ENCODE measurements around the gene GDF2.

GDF2 gene

DNA sequence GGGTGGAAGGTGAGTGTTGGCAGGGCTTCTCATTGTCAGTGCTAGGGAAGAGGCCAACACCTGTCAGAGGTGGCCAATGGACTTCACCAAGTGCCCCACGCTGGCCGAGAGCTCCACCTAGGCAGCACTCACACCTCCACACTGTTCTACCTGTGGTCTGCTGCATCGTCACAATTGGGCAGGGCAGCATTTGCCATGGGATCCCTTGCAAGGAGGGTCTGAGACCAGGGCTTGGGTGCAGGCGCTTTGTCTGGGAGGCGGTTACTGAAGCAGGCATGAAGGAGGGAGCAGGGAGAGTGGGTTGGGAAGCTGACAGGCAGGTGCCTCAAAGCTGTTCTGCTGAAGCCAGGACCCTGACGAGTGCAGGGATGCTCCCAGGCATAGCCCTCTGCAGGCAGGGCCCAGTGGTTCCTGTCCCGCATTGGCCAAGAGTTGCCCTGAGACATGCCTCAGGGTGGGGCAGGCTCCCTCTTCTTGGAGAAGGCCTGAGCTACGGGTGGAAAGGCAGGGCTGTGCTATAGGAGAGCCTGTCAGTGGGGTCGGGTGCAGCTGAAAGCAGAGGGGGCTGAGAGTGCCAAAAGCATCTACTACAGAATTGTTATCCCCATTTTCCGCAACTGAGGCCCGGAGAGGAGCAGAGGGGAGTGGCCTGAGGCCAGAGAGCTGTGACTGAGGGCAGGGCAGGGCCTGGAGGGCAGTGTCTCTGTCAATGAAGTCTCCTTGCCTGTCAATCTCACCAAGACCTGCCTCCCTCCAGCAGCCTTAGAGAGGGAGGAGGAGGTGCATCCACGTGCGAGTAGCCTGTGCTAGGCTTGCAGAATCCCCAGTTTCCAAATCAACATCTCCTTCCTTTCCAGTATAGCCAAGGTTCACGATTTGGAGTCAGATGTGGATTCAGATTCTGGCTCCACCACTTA is 29.9 kb downstream of the GDF2 start:
- Histone ChIP-seq H3K4me2 (ENCODE audit: low read length) (no peak overlapping the region), H3K4me3 (ENCODE audit: low read depth, low read length, poor library complexity, severe bottlenecking) (no peak overlapping the region), H3K27me3 (ENCODE audit: insufficient read depth, low read length) (no peaks in the 10 kb centered on the region), H3K9me3 (ENCODE audit: low read length) (no peaks in the 10 kb centered on the region), H3K9ac (ENCODE audit: low read length) (no peak overlapping the region), H3K9me2 (ENCODE audit: low read depth, low read length) (no peaks in the 10 kb centered on the region), H3K36me3 (ENCODE audit: insufficient read depth, low read length) (no peaks in the 10 kb centered on the region), H3K4me1 (ENCODE audit: insufficient read depth, low read length, severe bottlenecking) (no peaks in the 10 kb centered on the region), H4K20me1 (ENCODE audit: insufficient read depth, low read length) (no peaks in the 10 kb centered on the region), H3K27ac (ENCODE audit: low read depth, low read length, poor library complexity, severe bottlenecking) (no peak overlapping the region), H2AFZ (ENCODE audit: low read length) (no peak overlapping the region), H3K79me2 (ENCODE audit: insufficient read depth, low read length) (no peaks in the 10 kb centered on the region), H3F3A (ENCODE audit: insufficient read depth, low read length) (no peaks in the 10 kb centered on the region)
- TF ChIP-seq, protein P1, sequence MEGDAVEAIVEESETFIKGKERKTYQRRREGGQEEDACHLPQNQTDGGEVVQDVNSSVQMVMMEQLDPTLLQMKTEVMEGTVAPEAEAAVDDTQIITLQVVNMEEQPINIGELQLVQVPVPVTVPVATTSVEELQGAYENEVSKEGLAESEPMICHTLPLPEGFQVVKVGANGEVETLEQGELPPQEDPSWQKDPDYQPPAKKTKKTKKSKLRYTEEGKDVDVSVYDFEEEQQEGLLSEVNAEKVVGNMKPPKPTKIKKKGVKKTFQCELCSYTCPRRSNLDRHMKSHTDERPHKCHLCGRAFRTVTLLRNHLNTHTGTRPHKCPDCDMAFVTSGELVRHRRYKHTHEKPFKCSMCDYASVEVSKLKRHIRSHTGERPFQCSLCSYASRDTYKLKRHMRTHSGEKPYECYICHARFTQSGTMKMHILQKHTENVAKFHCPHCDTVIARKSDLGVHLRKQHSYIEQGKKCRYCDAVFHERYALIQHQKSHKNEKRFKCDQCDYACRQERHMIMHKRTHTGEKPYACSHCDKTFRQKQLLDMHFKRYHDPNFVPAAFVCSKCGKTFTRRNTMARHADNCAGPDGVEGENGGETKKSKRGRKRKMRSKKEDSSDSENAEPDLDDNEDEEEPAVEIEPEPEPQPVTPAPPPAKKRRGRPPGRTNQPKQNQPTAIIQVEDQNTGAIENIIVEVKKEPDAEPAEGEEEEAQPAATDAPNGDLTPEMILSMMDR (IDR thresholded peaks at IDR 0.05; ENCODE audit: low read length): no peak
- no peak for TF ChIP-seq EZH2 (IDR thresholded peaks at IDR 0.05; ENCODE audit: borderline replicate concordance, low read length)

DNA sequence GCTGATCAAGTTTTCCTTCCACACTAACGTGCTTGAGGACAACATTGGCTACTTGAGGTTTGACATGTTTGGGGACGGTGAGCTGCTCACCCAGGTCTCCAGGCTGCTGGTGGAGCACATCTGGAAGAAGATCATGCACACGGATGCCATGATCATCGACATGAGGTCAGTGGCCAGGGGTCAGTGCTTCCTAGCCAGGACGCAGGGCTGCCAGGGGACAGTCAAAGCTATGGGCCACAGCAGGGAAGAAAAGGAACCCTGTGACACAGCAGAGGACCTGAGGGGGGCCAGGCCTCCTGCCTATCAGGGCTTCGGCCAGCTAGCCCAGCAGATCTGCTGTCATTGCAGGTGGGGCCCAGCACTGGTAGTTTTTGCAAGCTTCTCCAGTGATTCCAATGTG is 31.1 kb downstream of the GDF2 start:
- no peaks in the 10 kb centered on the region for H4K20me1 ChIP-seq (ENCODE audit: insufficient read depth, low read length)
- H3K9me3 ChIP-seq (ENCODE audit: low read length): no peaks in the 10 kb centered on the region
- no peak overlapping the region for H3K9ac ChIP-seq (ENCODE audit: low read length)
- H3F3A ChIP-seq (ENCODE audit: insufficient read depth, low read length): no peaks in the 10 kb centered on the region
- TF ChIP-seq, protein P1 (IDR thresholded peaks at IDR 0.05; ENCODE audit: low read length): no peak
- H3K4me2 ChIP-seq (ENCODE audit: low read length): no peak overlapping the region
- no peak overlapping the region for H3K27ac ChIP-seq (ENCODE audit: low read depth, low read length, poor library complexity, severe bottlenecking)
- H3K79me2 ChIP-seq (ENCODE audit: insufficient read depth, low read length): no peaks in the 10 kb centered on the region
- no peaks in the 10 kb centered on the region for H3K9me2 ChIP-seq (ENCODE audit: low read depth, low read length)
- no peak overlapping the region for H3K4me3 ChIP-seq (ENCODE audit: low read depth, low read length, poor library complexity, severe bottlenecking)
- H3K36me3 ChIP-seq (ENCODE audit: insufficient read depth, low read length): no peaks in the 10 kb centered on the region
- H3K4me1 ChIP-seq (ENCODE audit: insufficient read depth, low read length, severe bottlenecking): no peaks in the 10 kb centered on the region
- H3K27me3 ChIP-seq (ENCODE audit: insufficient read depth, low read length): no peaks in the 10 kb centered on the region
- no peak overlapping the region for H2AFZ ChIP-seq (ENCODE audit: low read length)

DNA sequence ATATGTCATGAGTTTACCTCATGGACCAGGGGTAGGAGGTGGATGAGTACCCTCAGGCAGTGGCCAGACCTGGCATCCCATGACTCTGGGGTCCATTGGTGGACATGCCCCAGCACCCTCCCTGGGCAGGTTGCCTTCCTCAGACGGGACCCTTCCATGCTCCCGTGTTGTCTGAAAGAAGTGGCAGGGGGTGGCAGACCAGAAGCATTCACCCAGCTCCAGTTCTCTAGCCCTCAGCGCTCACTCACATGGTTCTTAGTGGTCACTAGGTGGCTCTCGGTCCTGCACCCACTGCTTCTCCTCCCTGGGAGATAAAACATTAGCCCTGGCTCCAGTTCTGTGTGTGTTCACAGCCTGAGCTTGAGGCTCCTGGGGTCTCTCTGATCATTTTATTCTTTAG is 31.9 kb downstream of the GDF2 start:
- Histone ChIP-seq H3K9me2 (ENCODE audit: low read depth, low read length) (no peaks in the 10 kb centered on the region), H3K4me2 (ENCODE audit: low read length) (no peak overlapping the region), H3K27ac (ENCODE audit: low read depth, low read length, poor library complexity, severe bottlenecking) (no peak overlapping the region), H3K27me3 (ENCODE audit: insufficient read depth, low read length) (no peaks in the 10 kb centered on the region), H3K4me3 (ENCODE audit: low read depth, low read length, poor library complexity, severe bottlenecking) (no peak overlapping the region), H3K79me2 (ENCODE audit: insufficient read depth, low read length) (no peaks in the 10 kb centered on the region), H3K9me3 (ENCODE audit: low read length) (no peaks in the 10 kb centered on the region), H3K4me1 (ENCODE audit: insufficient read depth, low read length, severe bottlenecking) (no peaks in the 10 kb centered on the region), H3K36me3 (ENCODE audit: insufficient read depth, low read length) (no peaks in the 10 kb centered on the region), H3F3A (ENCODE audit: insufficient read depth, low read length) (no peaks in the 10 kb centered on the region), H3K9ac (ENCODE audit: low read length) (no peak overlapping the region), H4K20me1 (ENCODE audit: insufficient read depth, low read length) (no peaks in the 10 kb centered on the region), H2AFZ (ENCODE audit: low read length) (no peak overlapping the region)
- no peak for TF ChIP-seq EZH2 (IDR thresholded peaks at IDR 0.05; ENCODE audit: borderline replicate concordance, low read length)
- TF ChIP-seq, protein P1 (IDR thresholded peaks at IDR 0.05; ENCODE audit: low read length): no peak
